GM18873 (cell line): Measurements from ENCODE around the gene UHMK1.
"Not testable (repeated sequence)": the region's sequence is repeated elsewhere in the genome, so short reads cannot be mapped to it uniquely, and the experiment has no call there.

ENCODE experiments used
- ATAC-seq: cut with Tn5 transposase; IDR thresholded peaks from one replicate; pipeline ENCODE4 v1.9.1; 2021; ENCODE audit warnings: mild to moderate bottlenecking, moderate library complexity, moderate number of reproducible peaks; ENCODE audit not compliant: unreplicated experiment, low FRiP score

UHMK1 gene

GRCh38 chr1:162497723-162498495, at the start of gene UHMK1:
Gene UHMK1 (plus strand): TSS chr1:162497818. CDS start chr1:162498001, 183 bp downstream.
- ATAC-seq = peak; percentile 93

- not testable (repeated sequence) for ATAC-seq
Measured at GRCh38 chr1:162454361-162454760, 43.3 kb upstream of the UHMK1 start.

GRCh38 chr1:162456323-162456722, 41.3 kb upstream of the UHMK1 start:
- no peak for ATAC-seq

- ATAC-seq = no peak
Measured at GRCh38 chr1:162458236-162458635, 39.4 kb upstream of the UHMK1 start.

GRCh38 chr1:162462425-162462824, 35.2 kb upstream of the UHMK1 start:
- not testable (repeated sequence) for ATAC-seq

GRCh38 chr1:162463021-162463420, 34.6 kb upstream of the UHMK1 start:
- no peak for ATAC-seq

GRCh38 chr1:162466797-162467196, 30.8 kb upstream of the UHMK1 start:
- no peak for ATAC-seq

- no peak for ATAC-seq
Measured at GRCh38 chr1:162470216-162470615, 27.4 kb upstream of the UHMK1 start.

GRCh38 chr1:162471290-162471853, 26.2 kb upstream of the UHMK1 start:
- ATAC-seq = no peak

- no peak for ATAC-seq
Measured at GRCh38 chr1:162475089-162475488, 22.5 kb upstream of the UHMK1 start.

- ATAC-seq = no peak
Measured at GRCh38 chr1:162475539-162476185, 22.0 kb upstream of the UHMK1 start.

- ATAC-seq = no peak
Measured at GRCh38 chr1:162476620-162477019, 21.0 kb upstream of the UHMK1 start.

GRCh38 chr1:162485236-162485635, 12.4 kb upstream of the UHMK1 start:
- ATAC-seq = no peak

GRCh38 chr1:162487241-162487640, 10.4 kb upstream of the UHMK1 start:
- ATAC-seq = no peak

GRCh38 chr1:162488219-162488618, 9.4 kb upstream of the UHMK1 start:
- no peak for ATAC-seq

- ATAC-seq = not testable (repeated sequence)
Measured at GRCh38 chr1:162495531-162496233, 1.9 kb upstream of the UHMK1 start.

GRCh38 chr1:162497104-162497722, 405 bp upstream of the UHMK1 start:
- no peak for ATAC-seq

GRCh38 chr1:162498496-162498810, 835 bp downstream of the UHMK1 start:
- peak; percentile 7 for ATAC-seq

GRCh38 chr1:162500805-162501204, 3.2 kb downstream of the UHMK1 start:
- no peak for ATAC-seq

GRCh38 chr1:162502077-162502476, 4.5 kb downstream of the UHMK1 start:
- no peak for ATAC-seq

- ATAC-seq = no peak
Measured at GRCh38 chr1:162502928-162503327, 5.3 kb downstream of the UHMK1 start.
